ENCODE results near the gene TMEM119.
"Not testable (repeated sequence)": the region's sequence is repeated elsewhere in the genome, so short reads cannot be mapped to it uniquely, and the experiment has no call there.

Gene TMEM119

DNA sequence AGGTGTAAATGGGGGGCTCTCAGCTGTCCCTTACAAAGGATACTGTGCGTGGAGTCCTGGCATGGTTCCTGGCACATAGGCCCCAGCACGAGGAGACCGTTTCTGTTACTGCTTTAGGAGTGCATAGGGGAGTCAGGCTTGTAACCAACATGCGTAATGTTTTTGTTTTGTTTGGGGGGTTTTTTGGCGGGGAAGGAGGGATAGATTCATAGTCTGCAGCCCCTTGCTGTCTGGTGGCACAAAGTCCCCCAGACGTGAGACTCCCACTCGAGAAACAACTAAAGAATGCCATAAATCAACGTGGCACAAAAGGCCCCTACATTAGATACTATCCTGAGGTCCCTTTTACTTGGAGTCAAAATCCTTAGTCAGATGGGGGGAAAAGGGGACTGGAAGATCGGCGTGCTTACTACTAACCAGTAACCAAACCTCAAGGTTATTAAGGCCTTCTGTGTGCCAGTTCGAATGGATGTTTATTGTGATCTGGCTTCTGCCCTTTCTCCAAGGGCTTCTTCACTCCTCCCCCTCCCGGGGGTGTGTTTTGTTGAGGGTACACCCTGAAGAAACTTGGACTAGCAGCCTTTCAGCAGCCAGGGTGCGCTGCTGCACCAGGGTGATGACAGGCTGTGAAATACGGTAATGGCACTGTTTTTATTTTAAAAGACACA lies 34.6 kb downstream of the TMEM119 start:
- Histone ChIP-seq H3K36me3 (ENCODE audit: control insufficient read depth, insufficient read depth, low read length) (peaks cover 25% of the 10 kb centered on the region), H3K27ac (ENCODE audit: insufficient read depth, low read depth, low read length, poor library complexity, severe bottlenecking) (no peak overlapping the region), H3K9me3 (ENCODE audit: control insufficient read depth, low read length) (no peaks in the 10 kb centered on the region), H3K27me3 (ENCODE audit: control insufficient read depth, insufficient read depth, low read length, poor library complexity, severe bottlenecking) (no peaks in the 10 kb centered on the region), H3K4me3 (ENCODE audit: insufficient read depth, low read depth, low read length) (peak overlapping the region; percentile 89), H3K4me1 (ENCODE audit: control insufficient read depth, insufficient read depth, low read length) (peaks cover 16% of the 10 kb centered on the region)
- WGBS, 2 experiments = 8 to 12% methylated on average over 14 of the region's 14 CpGs

DNA sequence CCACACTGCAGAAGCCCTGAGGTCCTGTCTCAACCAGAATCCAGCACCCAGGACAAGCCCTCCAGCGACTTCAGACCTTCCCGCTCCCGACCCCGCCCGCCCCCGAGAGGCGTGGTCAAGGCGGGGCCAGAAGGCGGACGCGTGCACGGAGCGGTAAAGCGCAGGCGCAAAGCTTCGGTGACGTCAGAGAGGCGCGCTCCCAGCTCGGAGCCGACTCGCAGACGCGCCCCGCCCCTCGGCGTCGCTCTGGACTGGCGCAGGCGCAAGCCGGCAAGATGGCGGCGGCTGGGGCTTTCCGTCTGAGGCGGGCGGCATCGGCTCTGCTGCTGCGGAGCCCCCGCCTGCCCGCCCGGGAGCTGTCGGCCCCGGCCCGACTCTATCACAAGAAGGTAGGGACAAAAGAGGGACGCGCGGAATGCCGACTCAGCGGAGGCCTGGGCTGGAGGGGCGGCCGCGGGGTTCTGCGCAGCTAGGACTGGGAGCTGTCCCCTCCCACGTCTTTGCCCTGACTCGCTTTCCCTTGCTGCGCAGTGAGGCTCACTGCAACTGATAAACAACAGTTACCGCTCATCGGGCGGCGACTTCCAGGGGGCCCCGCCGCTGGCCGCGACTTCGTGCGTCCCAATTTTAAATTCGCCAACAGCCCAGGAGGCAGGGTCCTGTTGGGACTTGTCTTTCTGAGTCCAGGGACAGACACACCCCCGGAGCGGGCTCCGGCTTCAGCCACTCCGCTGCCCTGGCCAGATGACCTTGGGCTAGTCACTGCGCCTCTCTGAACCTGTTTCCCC lies 35.3 kb downstream of the TMEM119 start, which contains the start of gene ISCU:
Gene ISCU (plus strand): TSS at position 249 of the 788 bp plus-strand sequence. CDS start 27 bp downstream, at position 276.
- no peaks in the 10 kb centered on the region for H3K27me3 ChIP-seq (ENCODE audit: control insufficient read depth, insufficient read depth, low read length, poor library complexity, severe bottlenecking)
- H3K36me3 ChIP-seq (ENCODE audit: control insufficient read depth, insufficient read depth, low read length) = peaks cover 19% of the 10 kb centered on the region
- peaks cover 16% of the 10 kb centered on the region for H3K4me1 ChIP-seq (ENCODE audit: control insufficient read depth, insufficient read depth, low read length)
- peak within 1 kb of the TSS; percentile 95 for H3K27ac ChIP-seq (ENCODE audit: insufficient read depth, low read depth, low read length, poor library complexity, severe bottlenecking)
- no peaks in the 10 kb centered on the region for H3K9me3 ChIP-seq (ENCODE audit: control insufficient read depth, low read length)
- peak within 1 kb of the TSS; percentile 89 for H3K4me3 ChIP-seq (ENCODE audit: insufficient read depth, low read depth, low read length)
- 0% methylated on average over 72 of the region's 72 CpGs for WGBS, 2 experiments

DNA sequence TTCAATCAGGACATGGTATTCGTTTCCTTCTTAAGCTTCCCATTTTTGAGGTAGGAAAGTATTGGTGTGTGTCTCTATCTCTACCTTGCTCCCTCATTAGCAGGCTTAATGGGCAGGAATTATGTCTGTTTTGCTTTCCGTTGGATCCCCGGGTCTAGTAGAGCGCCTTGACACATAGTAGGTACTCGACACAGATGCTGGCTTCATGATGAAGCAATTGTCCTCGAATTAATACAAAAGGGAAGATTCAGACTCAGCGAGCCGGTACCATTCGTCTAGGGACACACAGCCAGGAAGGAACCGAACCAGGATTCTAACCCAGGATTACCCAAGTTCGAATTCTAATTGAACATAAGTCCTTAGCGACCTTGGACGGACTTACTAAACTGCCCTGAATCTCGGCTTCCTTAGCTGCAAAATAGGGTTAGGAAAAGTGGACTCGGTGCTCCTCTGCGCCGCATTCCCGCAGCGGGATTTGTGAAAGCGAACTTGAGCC lies 36.0 kb downstream of the TMEM119 start:
- Histone ChIP-seq H3K36me3 (ENCODE audit: control insufficient read depth, insufficient read depth, low read length) (peaks cover 13% of the 10 kb centered on the region), H3K4me3 (ENCODE audit: insufficient read depth, low read depth, low read length) (peak overlapping the region; percentile 89), H3K9me3 (ENCODE audit: control insufficient read depth, low read length) (no peaks in the 10 kb centered on the region), H3K27ac (ENCODE audit: insufficient read depth, low read depth, low read length, poor library complexity, severe bottlenecking) (peak overlapping the region; percentile 95), H3K27me3 (ENCODE audit: control insufficient read depth, insufficient read depth, low read length, poor library complexity, severe bottlenecking) (no peaks in the 10 kb centered on the region), H3K4me1 (ENCODE audit: control insufficient read depth, insufficient read depth, low read length) (peaks cover 16% of the 10 kb centered on the region)
- WGBS, 2 experiments = 1 to 2% methylated on average over 20 of the region's 20 CpGs

DNA sequence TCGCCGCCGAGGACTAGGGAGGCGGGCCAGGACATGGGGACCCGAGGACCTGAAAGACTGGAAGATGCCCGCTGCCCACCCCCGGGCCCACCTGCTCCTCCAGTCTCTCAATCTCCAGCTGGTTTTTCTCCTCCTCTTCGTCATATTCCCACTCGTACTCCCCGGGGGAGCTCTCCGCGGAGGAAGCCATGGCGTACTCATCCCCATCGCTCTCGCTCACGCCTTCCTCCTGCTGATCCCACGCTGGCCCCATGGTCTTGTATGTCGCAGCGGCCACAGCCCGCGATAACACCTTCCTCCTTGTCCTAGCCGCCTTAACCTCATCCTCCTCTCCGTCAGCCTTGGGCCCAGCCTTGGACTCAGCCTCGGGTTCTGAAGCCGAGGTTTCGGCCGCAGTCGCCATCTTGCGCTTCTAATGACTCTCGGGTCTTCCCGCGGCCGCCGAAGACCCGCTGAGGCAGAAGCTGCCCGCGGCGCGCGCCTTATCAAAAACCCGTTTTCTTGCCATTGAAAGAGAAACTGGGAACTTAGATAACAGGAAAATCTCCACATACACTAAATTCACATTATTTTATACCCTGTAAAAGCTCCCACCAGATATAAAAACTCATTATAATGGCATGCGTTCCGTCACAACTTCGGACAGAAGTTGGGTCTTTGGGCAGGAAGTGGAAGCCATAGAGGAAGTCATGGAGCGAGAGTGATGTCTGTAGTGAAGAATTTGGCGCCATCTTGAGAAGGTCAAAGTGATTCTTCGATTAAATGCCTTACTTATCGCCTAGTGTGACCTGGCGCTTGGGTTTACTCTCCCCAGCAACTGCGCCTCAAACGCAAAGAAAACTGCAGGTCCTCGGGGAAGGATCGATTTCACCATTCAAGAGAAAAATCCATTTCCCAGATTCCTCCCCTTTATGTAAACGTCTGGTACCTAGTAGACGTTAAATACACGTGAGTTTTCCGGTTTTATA lies 36.8 kb downstream of the TMEM119 start, which contains the start of gene SART3:
Gene SART3 (minus strand): TSS at position 422 of the 968 bp plus-strand sequence. CDS start 19 bp downstream, at position 403.
- Histone ChIP-seq H3K27ac (ENCODE audit: insufficient read depth, low read depth, low read length, poor library complexity, severe bottlenecking) (peak within 1 kb of the TSS; percentile 95), H3K27me3 (ENCODE audit: control insufficient read depth, insufficient read depth, low read length, poor library complexity, severe bottlenecking) (no peaks in the 10 kb centered on the region), H3K36me3 (ENCODE audit: control insufficient read depth, insufficient read depth, low read length) (peaks cover 11% of the 10 kb centered on the region), H3K9me3 (ENCODE audit: control insufficient read depth, low read length) (no peaks in the 10 kb centered on the region), H3K4me1 (ENCODE audit: control insufficient read depth, insufficient read depth, low read length) (peaks cover 16% of the 10 kb centered on the region), H3K4me3 (ENCODE audit: insufficient read depth, low read depth, low read length) (peak within 1 kb of the TSS; percentile 89)
- 0% methylated on average over 57 of the region's 57 CpGs for WGBS, 2 experiments

DNA sequence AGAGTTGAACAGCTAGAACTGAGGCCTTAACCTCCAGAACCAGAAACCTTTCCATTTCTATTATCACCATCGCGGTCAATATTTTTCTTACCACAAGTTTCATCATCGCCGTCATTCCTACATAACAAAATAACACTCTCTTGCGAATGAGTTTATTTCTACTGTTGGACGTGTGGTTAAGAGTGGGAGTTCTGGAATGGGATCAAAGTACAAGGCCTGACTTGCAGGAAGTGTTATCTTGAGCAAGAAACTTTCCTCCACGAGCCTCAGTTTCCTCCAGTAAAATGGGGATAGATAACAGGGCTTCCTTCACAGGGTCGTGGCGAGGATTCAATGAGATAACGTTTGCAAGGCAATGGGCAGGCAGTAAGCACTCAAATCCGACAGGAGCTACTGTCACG lies 37.6 kb downstream of the TMEM119 start:
- 2 to 5% methylated on average over 11 to 12 of the region's 12 CpGs for WGBS, 2 experiments
- peak overlapping the region; percentile 89 for H3K4me3 ChIP-seq (ENCODE audit: insufficient read depth, low read depth, low read length)
- H3K9me3 ChIP-seq (ENCODE audit: control insufficient read depth, low read length) = no peaks in the 10 kb centered on the region
- peaks cover 11% of the 10 kb centered on the region for H3K36me3 ChIP-seq (ENCODE audit: control insufficient read depth, insufficient read depth, low read length)
- H3K4me1 ChIP-seq (ENCODE audit: control insufficient read depth, insufficient read depth, low read length) = peaks cover 16% of the 10 kb centered on the region
- no peaks in the 10 kb centered on the region for H3K27me3 ChIP-seq (ENCODE audit: control insufficient read depth, insufficient read depth, low read length, poor library complexity, severe bottlenecking)
- H3K27ac ChIP-seq (ENCODE audit: insufficient read depth, low read depth, low read length, poor library complexity, severe bottlenecking) = no peak overlapping the region

DNA sequence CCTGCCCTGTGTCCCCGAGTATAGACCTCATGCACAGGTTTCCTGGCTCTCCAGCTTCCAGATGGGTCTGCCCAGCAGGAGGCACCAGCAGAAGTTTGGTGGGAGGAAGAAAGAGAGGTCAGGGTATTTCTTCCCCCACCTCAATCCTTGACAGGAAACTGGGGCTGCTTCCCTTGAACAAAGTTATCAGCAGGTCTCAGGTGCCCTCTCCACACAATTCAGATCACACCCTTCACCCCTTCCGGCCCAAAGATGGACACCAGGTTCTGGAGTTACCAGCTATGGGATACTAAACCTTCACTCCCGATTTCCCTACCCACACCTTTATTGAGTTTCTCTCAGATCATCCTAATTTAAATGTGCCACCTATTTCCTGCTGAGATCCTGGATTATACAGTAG lies 38.1 kb downstream of the TMEM119 start:
- no peak overlapping the region for H3K27ac ChIP-seq (ENCODE audit: insufficient read depth, low read depth, low read length, poor library complexity, severe bottlenecking)
- no peaks in the 10 kb centered on the region for H3K27me3 ChIP-seq (ENCODE audit: control insufficient read depth, insufficient read depth, low read length, poor library complexity, severe bottlenecking)
- H3K4me1 ChIP-seq (ENCODE audit: control insufficient read depth, insufficient read depth, low read length) = peaks cover 16% of the 10 kb centered on the region
- peak overlapping the region; percentile 89 for H3K4me3 ChIP-seq (ENCODE audit: insufficient read depth, low read depth, low read length)
- WGBS, 2 experiments = 81 to 83% methylated on average over 3 of the region's 3 CpGs
- peaks cover 6% of the 10 kb centered on the region for H3K36me3 ChIP-seq (ENCODE audit: control insufficient read depth, insufficient read depth, low read length)
- H3K9me3 ChIP-seq (ENCODE audit: control insufficient read depth, low read length) = no peaks in the 10 kb centered on the region

DNA sequence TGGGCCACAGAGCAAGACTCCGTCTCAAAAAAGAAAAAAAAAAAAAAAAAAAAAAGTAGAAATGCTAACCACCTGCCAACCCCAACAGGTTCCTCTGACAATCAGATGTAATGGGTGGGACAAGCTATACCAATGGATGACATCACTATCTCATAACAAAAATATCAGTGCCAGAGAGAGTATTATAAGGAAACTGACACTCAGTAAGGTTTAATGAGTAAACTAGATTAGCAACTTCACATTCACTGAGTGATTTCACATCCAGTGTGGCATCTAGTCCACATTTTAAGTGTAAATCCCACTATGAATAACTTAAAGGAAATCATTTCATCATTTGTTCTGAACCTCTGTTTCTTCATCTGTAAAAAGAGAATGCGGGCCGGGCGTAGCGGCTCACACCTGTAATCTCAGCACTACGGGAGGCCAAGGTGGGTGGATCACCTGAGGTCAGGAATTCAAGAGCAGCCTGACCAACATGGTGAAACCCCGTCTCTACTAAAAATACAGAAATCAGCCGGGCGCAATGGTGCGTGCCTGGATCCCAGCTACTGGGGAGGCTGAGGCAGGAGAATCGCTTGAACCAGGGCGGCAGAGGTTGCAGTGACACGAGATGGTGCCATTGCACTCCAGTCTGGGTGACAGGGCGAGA lies 38.8 kb downstream of the TMEM119 start:
- peaks cover 16% of the 10 kb centered on the region for H3K4me1 ChIP-seq (ENCODE audit: control insufficient read depth, insufficient read depth, low read length)
- no peaks in the 10 kb centered on the region for H3K27me3 ChIP-seq (ENCODE audit: control insufficient read depth, insufficient read depth, low read length, poor library complexity, severe bottlenecking)
- peaks cover under 1% of the 10 kb centered on the region for H3K36me3 ChIP-seq (ENCODE audit: control insufficient read depth, insufficient read depth, low read length)
- no peak overlapping the region for H3K27ac ChIP-seq (ENCODE audit: insufficient read depth, low read depth, low read length, poor library complexity, severe bottlenecking)
- no peak overlapping the region for H3K4me3 ChIP-seq (ENCODE audit: insufficient read depth, low read depth, low read length)
- 87 to 95% methylated on average over 13 of the region's 14 CpGs for WGBS, 2 experiments
- no peaks in the 10 kb centered on the region for H3K9me3 ChIP-seq (ENCODE audit: control insufficient read depth, low read length)

DNA sequence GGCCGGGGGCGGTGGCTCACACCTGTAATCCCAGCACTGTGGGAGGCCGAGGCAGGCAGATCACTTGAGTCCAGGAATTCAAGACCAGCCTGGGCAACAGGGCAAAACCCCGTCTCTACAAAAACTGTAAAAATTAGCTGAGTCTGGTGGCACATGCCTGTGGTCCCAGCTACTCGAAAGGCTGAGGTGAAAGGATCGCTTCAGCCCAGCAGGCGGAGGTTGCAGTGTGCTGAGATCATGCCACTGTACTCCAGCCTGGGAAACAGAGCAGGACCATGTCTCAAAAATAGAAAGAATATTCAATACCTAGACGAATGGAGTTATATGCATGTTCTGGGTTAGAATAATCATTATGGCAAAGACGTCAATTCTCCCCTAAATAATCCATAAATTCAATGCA lies 42.5 kb downstream of the TMEM119 start:
- H3K27me3 ChIP-seq (ENCODE audit: control insufficient read depth, insufficient read depth, low read length, poor library complexity, severe bottlenecking); H3K4me3 ChIP-seq (ENCODE audit: insufficient read depth, low read depth, low read length); H3K27ac ChIP-seq (ENCODE audit: insufficient read depth, low read depth, low read length, poor library complexity, severe bottlenecking); H3K9me3 ChIP-seq (ENCODE audit: control insufficient read depth, low read length); H3K36me3 ChIP-seq (ENCODE audit: control insufficient read depth, insufficient read depth, low read length): not testable (repeated sequence)
- whole genome bisulfite sequencing, 2 experiments = 93 to 95% methylated on average over 8 to 9 of the region's 9 CpGs
- peaks cover 11% of the 10 kb centered on the region for H3K4me1 ChIP-seq (ENCODE audit: control insufficient read depth, insufficient read depth, low read length)

DNA sequence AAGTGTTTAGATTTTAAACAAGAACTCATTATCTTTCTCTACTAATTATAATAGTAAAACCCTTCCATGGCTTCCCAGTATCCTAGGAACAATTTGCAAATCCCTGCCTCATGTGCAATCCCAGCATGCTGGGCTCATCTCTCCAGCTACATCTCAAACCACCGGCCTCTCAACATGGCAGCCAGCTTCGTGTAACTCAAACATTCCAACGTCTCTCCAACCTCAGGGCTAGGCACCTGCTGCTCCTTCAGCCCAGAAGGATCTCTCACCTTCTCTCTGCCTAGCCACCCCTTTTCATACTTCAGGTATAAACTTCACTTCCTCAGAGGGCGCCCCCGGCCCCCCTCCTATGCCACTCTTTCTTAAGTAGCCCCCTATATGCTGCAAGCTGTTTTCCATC lies 44.1 kb downstream of the TMEM119 start:
- Histone ChIP-seq H3K27me3 (ENCODE audit: control insufficient read depth, insufficient read depth, low read length, poor library complexity, severe bottlenecking) (no peaks in the 10 kb centered on the region), H3K9me3 (ENCODE audit: control insufficient read depth, low read length) (no peaks in the 10 kb centered on the region), H3K27ac (ENCODE audit: insufficient read depth, low read depth, low read length, poor library complexity, severe bottlenecking) (no peak overlapping the region), H3K4me1 (ENCODE audit: control insufficient read depth, insufficient read depth, low read length) (no peaks in the 10 kb centered on the region), H3K4me3 (ENCODE audit: insufficient read depth, low read depth, low read length) (no peak overlapping the region), H3K36me3 (ENCODE audit: control insufficient read depth, insufficient read depth, low read length) (no peaks in the 10 kb centered on the region)
- WGBS, 2 experiments = 92 to 93% methylated on average over 5 of the region's 5 CpGs
